HepG2 (cell line): ENCODE measurements around the gene AMOTL1. TPM values are rescaled to one million over a fixed set of nuclear protein-coding genes. Genes with fewer than 3 reads are reported as not detected.
"Not testable (repeated sequence)": the region's sequence is repeated elsewhere in the genome, so short reads cannot be mapped to it uniquely, and the experiment has no call there.

ENCODE experiments used
- ATAC-seq: fragments of 200-7000 bp; cut with Tn5 transposase; 3 replicates; pipeline ENCODE4 v1.9.1; 2020; ENCODE audit warnings: mild to moderate bottlenecking, moderate library complexity
- BruUV-seq: library from RNA; stranded (reverse); fragments of 400-500 nt; replicated peaks from 2 replicates; lab custom pipeline; 2021; lab: Mats Ljungman, UMichigan
- CTCF ChIA-PET: fragments of 300-600 bp; formaldehyde crosslinking; extraction: SDS; loops from one replicate; lab custom pipeline; 2021; ENCODE audit warnings: low total read pairs, inconsistent platforms, low intra/inter-chr PET ratio; lab: Yijun Ruan, JAX
- POLR2A ChIA-PET: fragments of 350-600 bp; sonication (Branson Sonifier 250); formaldehyde crosslinking; loops from one replicate; lab custom pipeline; 2020; ENCODE audit warnings: antibody characterized with exemption, inconsistent platforms; lab: Yijun Ruan, JAX
- DNase-seq: peaks from one replicate; pipeline ENCODE4 v3.0.0-alpha.2; 2015; ENCODE audit warnings: low spot score
- FAIRE-seq: peaks from 3 replicates; lab custom pipeline; 2011; peaks lifted over from hg19 to GRCh38; lab: Jason Lieb, UNC
- H2AFZ ChIP-seq: one replicate; pipeline ENCODE4 v1.6.1; 2011; ENCODE audit warnings: low read length, inconsistent platforms
- H3K27ac ChIP-seq: fragments of 300-600 bp; 3 replicates; pipeline ENCODE4 v1.8.0; 2011; ENCODE audit warnings: mixed run types, mild to moderate bottlenecking, mixed read lengths, low read length, inconsistent platforms; ENCODE audit not compliant: insufficient read depth; ENCODE audit errors: extremely low read length
- H3K27me3 ChIP-seq, 2 experiments: fragments of 200-600 bp in 1 of 2; 2 replicates in 1 of 2; 3 replicates in 1 of 2; pipeline versions ENCODE4 v1.6.0 to v1.8.0; 2011; ENCODE audit warnings: low read length in 2 of 2, mild to moderate bottlenecking in 2 of 2, moderate library complexity in 2 of 2, inconsistent platforms in 1 of 2; ENCODE audit not compliant: insufficient read depth in 2 of 2, control insufficient read depth in 1 of 2
- H3K36me3 ChIP-seq, 2 experiments: fragments of 200-600 bp in 1 of 2; replicated peaks in 1 of 2; 2 replicates in 1 of 2; 3 replicates in 1 of 2; pipeline versions ENCODE4 v1.5.1 to v1.8.0; 2011; ENCODE audit warnings: low read length in 2 of 2, inconsistent platforms in 1 of 2; ENCODE audit not compliant: insufficient read depth in 2 of 2, control insufficient read depth in 1 of 2
- H3K4me1 ChIP-seq: 2 replicates; pipeline ENCODE4 v1.5.1; 2012; ENCODE audit warnings: low read length, inconsistent platforms; ENCODE audit not compliant: insufficient read depth
- H3K4me2 ChIP-seq: 2 replicates; pipeline ENCODE4 v1.6.0; 2011; ENCODE audit warnings: low read depth, low read length, inconsistent platforms
- H3K4me3 ChIP-seq, 3 experiments: fragments of 200-600 bp in 1 of 3; sonication (generic), shearing (Covaris generic) in 1 of 3; replicated peaks in 1 of 3; 2 replicates each; pipeline ENCODE4 v1.5.1; 2011 to 2016; ENCODE audit warnings: low read length in 3 of 3, inconsistent platforms in 2 of 3, low read depth in 2 of 3, mild to moderate bottlenecking in 2 of 3, control low read depth in 1 of 3, mixed read lengths in 1 of 3; ENCODE audit not compliant: insufficient read depth in 1 of 3
- H3K79me2 ChIP-seq: one replicate; pipeline ENCODE4 v1.6.1; 2011; ENCODE audit warnings: low read length, inconsistent platforms; ENCODE audit not compliant: insufficient read depth
- H3K9ac ChIP-seq: 2 replicates; pipeline ENCODE4 v1.6.0; 2011; ENCODE audit warnings: mild to moderate bottlenecking, low read depth, low read length, inconsistent platforms; ENCODE audit not compliant: insufficient read depth
- H3K9me3 ChIP-seq: 2 replicates; pipeline ENCODE4 v1.5.1; 2012; ENCODE audit warnings: mild to moderate bottlenecking, low read length
- H4K20me1 ChIP-seq: 2 replicates; pipeline ENCODE4 v1.6.0; 2011; ENCODE audit warnings: inconsistent platforms, mild to moderate bottlenecking, low read length, moderate library complexity; ENCODE audit not compliant: insufficient read depth
- ZFP36L2 ChIP-seq: sonication (generic); formaldehyde crosslinking; IDR thresholded peaks from 2 replicates; pipeline ENCODE4 v1.4.0; 2020; ENCODE audit warnings: missing genetic modification reagents
- ZNF281 ChIP-seq: sonication (generic); formaldehyde crosslinking; IDR thresholded peaks from 2 replicates; pipeline ENCODE4 v1.4.0; 2020; ENCODE audit warnings: missing genetic modification reagents, borderline replicate concordance
- WGBS: methylation state at CpG from one replicate; pipeline ENCODE4 v1.1.6; 2017; ENCODE audit warnings: low lambda C conversion rate; 5-methylcytosine and 5-hydroxymethylcytosine counted together
- in situ Hi-C: cut with HindIII; loops from 2 replicates; pipeline ENCODE4 v1.10.0; 2017; ENCODE audit warnings: low pct_unique_long_range_greater_than_20kb; ENCODE audit not compliant: extremely low pct_ligation_motif_present
- intact Hi-C: fragments of 100-400 bp; cut with micrococcal nuclease; formaldehyde crosslinking; loops from one replicate; pipeline ENCODE4 v1.10.0; 2022; ENCODE audit not compliant: unreplicated experiment
- polyA plus RNA-seq, 8 experiments: library from polyadenylated mRNA; depleted of rRNA in 3 of 8; stranded (reverse) in 7 of 8; unstranded in 1 of 8; fragments of >200 nt; fragmentation: Illumina TruSeq in 4 of 8; extraction: Trizol in 4 of 8; gene quantifications; 2 replicates each; pipeline versions ENCODE4 v1.2.1 to v1.2.3, GENCODE V29; 2011 to 2016; ENCODE audit warnings: low read depth in 4 of 8, missing spikeins in 1 of 8, mixed read lengths in 1 of 8; ENCODE audit not compliant: insufficient read depth in 1 of 8
- total RNA-seq, 5 experiments: library from RNA; depleted of rRNA; stranded (reverse); fragments of >200 nt; fragmentation: Illumina TruSeq; extraction: Trizol; gene quantifications; 2 replicates each; pipeline ENCODE4 v1.2.3, GENCODE V29; 2016; ENCODE audit warnings: low read depth in 1 of 5

AMOTL1 gene
- total and polyA plus RNA-seq, 2 of the 13 experiments (the other 11 are each of a cell fraction or from before 2014, with no cell fraction given): 0.01 to 0.20 TPM

GRCh38 chr11:94851864-94852636 is 83.9 kb downstream of the AMOTL1 start:
- no peak overlapping the region for H3K4me3 ChIP-seq
- 12% methylated on average over 3 of the region's 3 CpGs for WGBS
- DNase-seq (no peak), ATAC-seq (no peak), FAIRE-seq (no peak)
- H3K4me2 ChIP-seq: no peak overlapping the region
- H3K36me3 ChIP-seq: no peaks in the 10 kb centered on the region
- ChIA-PET CTCF (no interaction called here), POLR2A (no interaction called here)
- no peaks in the 10 kb centered on the region for H3K27me3 ChIP-seq
- no peak overlapping the region for H3K9ac ChIP-seq
- intact Hi-C loops: no loop called here
- H3K9me3 ChIP-seq: no peaks in the 10 kb centered on the region
- no TSS peak for BruUV-seq
- H4K20me1 ChIP-seq: no peaks in the 10 kb centered on the region
- in situ Hi-C loops: no loop called here
- H3K79me2 ChIP-seq: no peaks in the 10 kb centered on the region
- no peak overlapping the region for H3K27ac ChIP-seq
- TF ChIP-seq ZFP36L2 (CRISPR knock-in tag) (no peak), ZNF281 (CRISPR knock-in tag) (no peak)
- TF ChIP-seq, all 625 proteins: peak for 0
- Histone ChIP-seq H3K4me1 (no peaks in the 10 kb centered on the region), H2AFZ (no peak overlapping the region)

GRCh38 chr11:94853288-94853687 is 85.1 kb downstream of the AMOTL1 start:
- DNase-seq, BruUV-seq, FAIRE-seq, H3K27ac ChIP-seq, H3K4me3 ChIP-seq, POLR2A ChIA-PET, H2AFZ ChIP-seq, ATAC-seq, H3K27me3 ChIP-seq, H3K79me2 ChIP-seq, H4K20me1 ChIP-seq, H3K9me3 ChIP-seq, H3K4me2 ChIP-seq, intact Hi-C loops, H3K9ac ChIP-seq, in situ Hi-C loops, CTCF ChIA-PET, H3K36me3 ChIP-seq, H3K4me1 ChIP-seq: not testable (repeated sequence)
- WGBS: 3% methylated on average over 4 of the region's 4 CpGs
